Natural killer cell (primary cell): Measurements from ENCODE around the gene MYO9A. TPM values are rescaled to one million over a fixed set of nuclear protein-coding genes. Genes with fewer than 3 reads are reported as not detected.

Experiments used
- ATAC-seq, 3 donors: fragments of 150-1000 bp in 2 of 3; fragments of 200-7000 bp in 1 of 3; cut with Tn5 transposase; 1 replicate in 1 of 3; 2 replicates in 2 of 3; pipeline ENCODE4 v1.10.0; 2021; ENCODE audit warnings: mild to moderate bottlenecking in 2 of 3, moderate library complexity in 2 of 3
- DNase-seq, 2 donors: peaks; one replicate each; pipeline versions ENCODE4 v3.0.0 to v3.0.0-alpha.2; 2013 to 2021; ENCODE audit warnings: mixed read lengths in 1 of 2
- H3K27ac ChIP-seq: one replicate; pipeline ENCODE4 v1.5.1; 2013; ENCODE audit warnings: mild to moderate bottlenecking, low read length
- H3K27me3 ChIP-seq: one replicate; pipeline ENCODE4 v1.6.1; 2013; ENCODE audit warnings: low read length; ENCODE audit not compliant: control insufficient read depth, insufficient read depth
- H3K36me3 ChIP-seq: one replicate; pipeline ENCODE4 v1.6.1; 2013; ENCODE audit warnings: low read length; ENCODE audit not compliant: control insufficient read depth, insufficient read depth
- H3K4me1 ChIP-seq: one replicate; pipeline ENCODE4 v1.6.1; 2013; ENCODE audit warnings: low read length; ENCODE audit not compliant: control insufficient read depth, insufficient read depth
- H3K4me3 ChIP-seq: one replicate; pipeline ENCODE4 v1.5.1; 2013; ENCODE audit warnings: low read length
- H3K9me3 ChIP-seq: one replicate; pipeline ENCODE4 v1.6.1; 2013; ENCODE audit warnings: low read length; ENCODE audit not compliant: control insufficient read depth, insufficient read depth
- H3K27ac Mint-ChIP-seq, 2 donors: one replicate each; pipeline ENCODE4 v1.8.0; 2022; ENCODE audit warnings: mild to moderate bottlenecking in 2 of 2, mixed read lengths in 2 of 2, moderate library complexity in 1 of 2
- H3K27me3 Mint-ChIP-seq, 2 donors: one replicate each; pipeline ENCODE4 v1.8.0; 2022; ENCODE audit warnings: low read depth in 2 of 2, mixed read lengths in 2 of 2
- H3K36me3 Mint-ChIP-seq: one replicate; pipeline ENCODE4 v1.8.0; 2022; ENCODE audit warnings: mixed read lengths
- H3K4me1 Mint-ChIP-seq, 2 donors: one replicate each; pipeline ENCODE4 v1.8.0; 2022; ENCODE audit warnings: mixed read lengths in 2 of 2
- H3K4me3 Mint-ChIP-seq: one replicate; pipeline ENCODE4 v1.8.0; 2022; ENCODE audit warnings: mild to moderate bottlenecking, moderate library complexity, mixed read lengths
- H3K9me3 Mint-ChIP-seq, 2 donors: one replicate each; pipeline ENCODE4 v1.8.0; 2022; ENCODE audit warnings: mixed read lengths in 2 of 2
- WGBS: methylation state at CpG from one replicate; pipeline ENCODE4 v1.1.7; 2013; ENCODE audit warnings: missing lambda C conversion rate; ENCODE audit not compliant: insufficient coverage; 5-methylcytosine and 5-hydroxymethylcytosine counted together
- intact Hi-C: fragments of 100-400 bp; cut with micrococcal nuclease; formaldehyde crosslinking; loops from one replicate; pipeline ENCODE4 v1.14.2; 2022
- total RNA-seq, 4 donors: library from RNA; stranded (reverse); fragments of 120-200 nt in 1 of 4; gene quantifications; one replicate each; pipeline versions ENCODE4 v1.2.3 to v1.2.4, GENCODE V29; 2013 to 2022
- TF ChIP-seq, protein P1 (sequence below): fragments of 200-600 bp; IDR thresholded peaks from one replicate; pipeline ENCODE4 v1.8.0; 2022; ENCODE audit warnings: antibody characterized with exemption

Gene MYO9A
- total RNA-seq, 3 donors from 2014 or later (not counting 1 experiment from before 2014, with no cell fraction given): 36.3 to 40.4 (median 37.3) TPM

DNA sequence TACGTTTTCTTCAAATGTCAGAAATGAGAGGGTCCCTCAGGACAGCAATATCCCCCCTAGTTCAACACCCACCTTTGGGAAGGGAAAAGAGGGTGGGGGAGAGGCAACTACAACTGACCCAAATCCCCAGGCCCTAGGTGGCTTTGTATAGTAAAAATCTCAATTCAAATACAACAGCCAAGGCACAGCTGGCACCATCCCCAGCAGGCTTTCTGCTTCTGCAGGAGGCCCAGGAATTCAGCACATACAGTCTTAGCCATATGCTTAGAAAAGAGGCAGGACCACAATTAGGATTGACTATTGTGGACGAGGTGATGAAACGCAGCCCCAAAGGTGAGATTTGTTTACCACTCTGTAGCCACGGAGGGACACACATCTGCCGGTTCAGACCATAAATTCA is 291.8 kb downstream of the MYO9A start:
- Mint-ChIP-seq H3K27ac (no peak overlapping the region), H3K4me1 (no peaks in the 10 kb centered on the region), H3K4me3 (no peak overlapping the region), H3K9me3 (peaks cover 4% of the 10 kb centered on the region in 2 donors), H3K27me3 (no peaks in the 10 kb centered on the region), H3K36me3 (peaks cover 11% of the 10 kb centered on the region)
- Histone ChIP-seq H3K4me1 (no peaks in the 10 kb centered on the region), H3K27ac (no peak overlapping the region), H3K9me3 (peaks cover 14% of the 10 kb centered on the region), H3K4me3 (no peak overlapping the region), H3K36me3 (peaks cover 50% of the 10 kb centered on the region), H3K27me3 (no peaks in the 10 kb centered on the region)
- 96% methylated on average over 4 of the region's 5 CpGs for WGBS
- intact Hi-C loops: no loop called here
- ATAC-seq (no peak), DNase-seq (no peak)
- TF ChIP-seq, protein P1, sequence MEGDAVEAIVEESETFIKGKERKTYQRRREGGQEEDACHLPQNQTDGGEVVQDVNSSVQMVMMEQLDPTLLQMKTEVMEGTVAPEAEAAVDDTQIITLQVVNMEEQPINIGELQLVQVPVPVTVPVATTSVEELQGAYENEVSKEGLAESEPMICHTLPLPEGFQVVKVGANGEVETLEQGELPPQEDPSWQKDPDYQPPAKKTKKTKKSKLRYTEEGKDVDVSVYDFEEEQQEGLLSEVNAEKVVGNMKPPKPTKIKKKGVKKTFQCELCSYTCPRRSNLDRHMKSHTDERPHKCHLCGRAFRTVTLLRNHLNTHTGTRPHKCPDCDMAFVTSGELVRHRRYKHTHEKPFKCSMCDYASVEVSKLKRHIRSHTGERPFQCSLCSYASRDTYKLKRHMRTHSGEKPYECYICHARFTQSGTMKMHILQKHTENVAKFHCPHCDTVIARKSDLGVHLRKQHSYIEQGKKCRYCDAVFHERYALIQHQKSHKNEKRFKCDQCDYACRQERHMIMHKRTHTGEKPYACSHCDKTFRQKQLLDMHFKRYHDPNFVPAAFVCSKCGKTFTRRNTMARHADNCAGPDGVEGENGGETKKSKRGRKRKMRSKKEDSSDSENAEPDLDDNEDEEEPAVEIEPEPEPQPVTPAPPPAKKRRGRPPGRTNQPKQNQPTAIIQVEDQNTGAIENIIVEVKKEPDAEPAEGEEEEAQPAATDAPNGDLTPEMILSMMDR: no peak

DNA sequence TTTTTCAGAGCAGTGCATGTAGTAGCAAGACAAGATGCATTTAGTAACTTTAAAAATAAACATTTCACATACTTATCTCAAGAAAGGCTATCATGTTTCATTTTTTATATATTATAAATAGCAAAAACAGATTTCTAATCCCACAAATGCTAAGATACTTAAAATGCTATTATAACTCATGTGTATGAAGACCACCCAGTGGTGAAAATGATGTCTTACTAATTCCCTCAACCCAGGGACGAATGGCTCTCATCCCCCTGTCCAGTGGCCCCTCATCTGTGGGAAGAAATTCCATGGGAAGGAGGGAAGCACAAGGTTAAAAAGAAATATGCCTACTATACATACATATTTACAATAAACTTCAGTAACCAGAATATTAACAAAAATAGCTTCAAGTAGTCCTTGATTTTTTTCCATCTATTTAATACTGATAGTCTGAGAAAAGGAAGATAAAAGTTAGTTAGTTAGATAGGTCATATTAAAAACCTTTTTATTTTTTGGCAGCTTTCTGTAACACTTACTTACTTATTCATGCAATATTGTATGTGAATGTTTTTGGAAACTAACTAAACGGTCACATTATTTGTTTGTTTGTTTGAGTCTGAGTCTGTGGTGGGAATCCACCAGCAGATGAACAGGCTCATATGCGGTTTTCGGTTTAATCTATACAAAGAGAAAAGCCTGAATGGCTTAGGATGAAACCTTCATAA is 292.8 kb downstream of the MYO9A start:
- DNase-seq (no peak), ATAC-seq (no peak)
- intact Hi-C loops: no loop called here
- no peak overlapping the region for H3K27ac ChIP-seq
- peaks cover 50% of the 10 kb centered on the region for H3K36me3 ChIP-seq
- WGBS: 97% methylated on average over 3 of the region's 4 CpGs
- H3K9me3 ChIP-seq: peaks cover 20% of the 10 kb centered on the region
- H3K27me3 Mint-ChIP-seq: no peaks in the 10 kb centered on the region
- H3K4me3 ChIP-seq: no peak overlapping the region
- no peaks in the 10 kb centered on the region for H3K4me1 Mint-ChIP-seq
- H3K27ac Mint-ChIP-seq: no peak overlapping the region
- H3K36me3 Mint-ChIP-seq: peaks cover 11% of the 10 kb centered on the region
- peaks cover 4% of the 10 kb centered on the region in 2 donors for H3K9me3 Mint-ChIP-seq
- H3K4me1 ChIP-seq: no peaks in the 10 kb centered on the region
- no peak overlapping the region for H3K4me3 Mint-ChIP-seq
- TF ChIP-seq, protein P1: no peak
- H3K27me3 ChIP-seq: no peaks in the 10 kb centered on the region

DNA sequence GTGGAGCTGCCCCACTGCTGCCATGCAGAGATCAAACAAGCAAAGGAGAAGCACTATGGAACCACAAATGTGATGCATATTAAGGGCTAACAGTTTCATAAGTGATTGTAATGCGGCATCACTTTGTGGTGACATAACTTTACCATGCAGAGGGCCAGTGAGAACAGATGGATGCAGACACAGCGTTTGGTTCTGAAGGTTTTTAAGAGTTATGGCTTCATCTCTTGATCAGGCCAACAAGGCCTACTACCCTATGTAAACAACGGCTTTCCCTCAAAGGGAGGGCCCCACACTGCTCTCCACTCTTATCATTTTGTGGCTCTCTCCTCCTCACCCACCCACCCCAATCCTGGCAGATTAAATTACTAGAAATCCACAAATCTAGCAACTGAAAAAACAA is 294.1 kb downstream of the MYO9A start:
- peaks cover 11% of the 10 kb centered on the region for H3K36me3 Mint-ChIP-seq
- no peak overlapping the region for H3K4me3 Mint-ChIP-seq
- intact Hi-C loops: no loop called here
- H3K27ac ChIP-seq: no peak overlapping the region
- H3K9me3 ChIP-seq: peaks cover 20% of the 10 kb centered on the region
- H3K27me3 Mint-ChIP-seq: no peaks in the 10 kb centered on the region
- H3K9me3 Mint-ChIP-seq: peaks cover 4% of the 10 kb centered on the region in 2 donors
- TF ChIP-seq, protein P1: no peak
- WGBS: 94% methylated on average over 3 of the region's 3 CpGs
- no peaks in the 10 kb centered on the region for H3K27me3 ChIP-seq
- H3K27ac Mint-ChIP-seq: no peak overlapping the region
- no peak for DNase-seq
- H3K4me3 ChIP-seq: no peak overlapping the region
- no peak for ATAC-seq
- peaks cover 39% of the 10 kb centered on the region for H3K36me3 ChIP-seq
- no peaks in the 10 kb centered on the region for H3K4me1 ChIP-seq
- H3K4me1 Mint-ChIP-seq: no peaks in the 10 kb centered on the region
